Measurements from ENCODE around the gene KCNG2. TPM values are rescaled to one million over a fixed set of nuclear protein-coding genes. Genes with fewer than 3 reads are reported as not detected.

KCNG2 gene
- total and polyA plus RNA-seq, 2 of the 13 experiments (the other 11 are each of a cell fraction or from before 2014, with no cell fraction given) = not detected

GRCh38 chr18:79934311-79935097, 136.8 kb downstream of the KCNG2 start (continued):
- peak; percentile 75 for TF ChIP-seq TFAP4 (IDR thresholded peaks at IDR 0.05; ENCODE audit: borderline replicate concordance, low read depth)
- TF ChIP-seq HCFC1 (IDR thresholded peaks at IDR 0.05; ENCODE audit: low read depth, low read length) = no peak
- peak; percentile 34; the same call in 1 of the 2 replicates for TF ChIP-seq ZBTB20 (CRISPR knock-in tag; IDR thresholded peaks at IDR 0.05; ENCODE audit: borderline replicate concordance, low read depth)
- no peak for TF ChIP-seq CCDC6 (CRISPR knock-in tag; IDR thresholded peaks at IDR 0.05)
- peak; percentile 33 for TF ChIP-seq PHF8 (CRISPR knock-in tag; IDR thresholded peaks at IDR 0.05)
- peak; percentile 57; the same call in 1 of the 2 replicates for TF ChIP-seq ZNF709 (CRISPR knock-in tag; IDR thresholded peaks at IDR 0.05)
- TF ChIP-seq PAX8 (CRISPR knock-in tag; IDR thresholded peaks at IDR 0.05; ENCODE audit: borderline replicate concordance) = no peak; the same call in 1 of the 2 replicates
- TF ChIP-seq AKNA (CRISPR knock-in tag; IDR thresholded peaks at IDR 0.05; ENCODE audit: borderline replicate concordance) = no peak
- no peak for TF ChIP-seq ZNF282 (IDR thresholded peaks at IDR 0.05; ENCODE audit: partially characterized antibody)
- TF ChIP-seq RNF219 (CRISPR knock-in tag; IDR thresholded peaks at IDR 0.05) = no peak
- TF ChIP-seq MXD1 (CRISPR knock-in tag; IDR thresholded peaks at IDR 0.05) = peak; percentile 35; the same call in 1 of the 2 replicates
- peak; percentile 62; the same call in 1 of the 2 replicates for TF ChIP-seq ZNF331 (CRISPR knock-in tag; IDR thresholded peaks at IDR 0.05)
- no peak for TF ChIP-seq ZNF704 (CRISPR knock-in tag; IDR thresholded peaks at IDR 0.05; ENCODE audit: borderline replicate concordance)
- TF ChIP-seq KAT2B (IDR thresholded peaks at IDR 0.05; ENCODE audit: borderline replicate concordance, low read depth, low read length) = no peak
- TF ChIP-seq PLRG1 (conservative IDR thresholded peaks at IDR 0.05) = no peak
- TF ChIP-seq MAFG (CRISPR knock-in tag; IDR thresholded peaks at IDR 0.05) = no peak
- no peak for TF ChIP-seq ZNF597 (CRISPR knock-in tag; IDR thresholded peaks at IDR 0.05)
- peak; percentile 81 for TF ChIP-seq ERF (CRISPR knock-in tag; IDR thresholded peaks at IDR 0.05)
- no peak for TF ChIP-seq RFX1 (IDR thresholded peaks at IDR 0.05)

Data from HepG2 (cell line).